K562 (cell line): ENCODE data around the gene TAF8. TPM values are rescaled to one million over a fixed set of nuclear protein-coding genes. Genes with fewer than 3 reads are reported as not detected.

ENCODE experiments used
- CBFB ChIP-seq: sonication (generic); formaldehyde crosslinking; IDR thresholded peaks from 2 replicates; pipeline ENCODE4 v1.4.0; 2020; ENCODE audit warnings: mild to moderate bottlenecking, missing genetic modification reagents
- ETV6 ChIP-seq, 3 experiments: fragments of 150-350 bp in 1 of 3; sonication (generic) in 1 of 3; formaldehyde crosslinking in 1 of 3; IDR thresholded peaks; 2 replicates each; pipeline versions ENCODE4 v1.6.1 to v1.8.0; 2014 to 2022; ENCODE audit warnings: borderline replicate concordance in 2 of 3, low read depth in 2 of 3, antibody characterized with exemption in 1 of 3, low read length in 1 of 3, mild to moderate bottlenecking in 1 of 3, missing genetic modification reagents in 1 of 3
- ILK ChIP-seq: fragments of 450-650 bp; IDR thresholded peaks from 2 replicates; pipeline ENCODE4 v1.6.1; 2016; ENCODE audit warnings: missing genetic modification characterization, low read depth, mild to moderate bottlenecking, missing compliant biosample characterization, moderate library complexity, borderline replicate concordance
- NBN ChIP-seq: fragments of 450-650 bp; IDR thresholded peaks from 2 replicates; pipeline ENCODE4 v1.6.1; 2016; ENCODE audit warnings: low read depth, mild to moderate bottlenecking
- NCOR1 ChIP-seq: fragments of 450-650 bp; IDR thresholded peaks from 2 replicates; pipeline ENCODE4 v1.6.1; 2016; ENCODE audit warnings: mild to moderate bottlenecking, moderate library complexity
- POLR2G ChIP-seq: fragments of 200-400 bp; formaldehyde crosslinking; IDR thresholded peaks from 2 replicates; pipeline ENCODE4 v1.6.1; 2017; ENCODE audit warnings: low read depth, mild to moderate bottlenecking, antibody characterized with exemption, low read length, moderate library complexity
- PURB ChIP-seq: sonication (generic); formaldehyde crosslinking; IDR thresholded peaks from 2 replicates; pipeline ENCODE4 v1.9.0; 2021; ENCODE audit warnings: low read depth, mild to moderate bottlenecking, missing genetic modification reagents
- RBM15 ChIP-seq: fragments of 200-400 bp; formaldehyde crosslinking; IDR thresholded peaks from 2 replicates; pipeline ENCODE4 v1.6.1; 2018; ENCODE audit warnings: mild to moderate bottlenecking, low read length, moderate library complexity; ENCODE audit not compliant: insufficient read depth
- RFX7 ChIP-seq: fragments of 250-450 bp; sonication (Bioruptor Pico); IDR thresholded peaks from 2 replicates; pipeline ENCODE4 v1.5.1; 2021; ENCODE audit warnings: mild to moderate bottlenecking
- SETDB1 ChIP-seq: IDR thresholded peaks from one replicate; pipeline ENCODE4 v1.6.1; 2012; ENCODE audit warnings: low read length, control low read depth, inconsistent platforms
- TEAD4 ChIP-seq, 2 experiments: sonication (generic) in 1 of 2; formaldehyde crosslinking in 1 of 2; IDR thresholded peaks; 2 replicates each; pipeline versions ENCODE4 v1.6.1 to v1.8.0; 2012 to 2022; ENCODE audit warnings: borderline replicate concordance in 1 of 2, inconsistent platforms in 1 of 2, low read length in 1 of 2, mild to moderate bottlenecking in 1 of 2, missing genetic modification reagents in 1 of 2
- ZNF449 ChIP-seq: fragments of 250-450 bp; sonication (Bioruptor Pico); IDR thresholded peaks from 2 replicates; pipeline ENCODE4 v1.8.0; 2022; ENCODE audit warnings: moderate library complexity, mild to moderate bottlenecking, inconsistent platforms
- polyA plus RNA-seq, 8 experiments: library from polyadenylated mRNA; depleted of rRNA in 4 of 8; stranded (reverse) in 5 of 8; unstranded in 3 of 8; fragments of >200 nt; fragmentation: Nextera tagmentation in 2 of 8; fragmentation: Illumina TruSeq in 1 of 8; extraction: Ambion mirVana in 2 of 8; extraction: Trizol in 1 of 8; gene quantifications; 2 replicates each; pipeline versions ENCODE4 v1.2.1 to v1.2.3, GENCODE V29; 2011 to 2014; ENCODE audit warnings: inconsistent platforms in 1 of 8, missing spikeins in 1 of 8
- total RNA-seq, 7 experiments: library from RNA; depleted of rRNA in 6 of 7; stranded (reverse); fragments of >200 nt in 6 of 7; fragmentation: Illumina TruSeq in 2 of 7; extraction: Trizol in 2 of 7; gene quantifications; 2 replicates each; pipeline versions ENCODE4 v1.2.1 to v1.2.3, GENCODE V29; 2011 to 2021; ENCODE audit warnings: low replicate concordance in 1 of 7
- TF ChIP-seq, protein P1 (sequence below): sonication (generic); formaldehyde crosslinking; IDR thresholded peaks from 2 replicates; pipeline ENCODE4 v1.8.0; 2022; ENCODE audit warnings: mild to moderate bottlenecking, missing genetic modification reagents
- TF ChIP-seq, protein P2 (sequence below): fragments of 250-450 bp; sonication (Bioruptor Pico); IDR thresholded peaks from 2 replicates; pipeline ENCODE4 v1.5.0; 2021; ENCODE audit warnings: mild to moderate bottlenecking, borderline replicate concordance
- TF ChIP-seq, protein P3 (sequence below): fragments of 250-450 bp; sonication (Bioruptor Pico); IDR thresholded peaks from 2 replicates; pipeline ENCODE4 v1.8.0; 2022; ENCODE audit warnings: inconsistent platforms, mild to moderate bottlenecking, moderate library complexity, borderline replicate concordance
- TF ChIP-seq, protein P4 (sequence below): fragments of 450-650 bp; formaldehyde crosslinking; IDR thresholded peaks from 2 replicates; pipeline ENCODE4 v1.4.0; 2020; ENCODE audit warnings: mild to moderate bottlenecking, moderate library complexity

The TAF8 gene
- total and polyA plus RNA-seq, 9 of the 15 experiments (the other 6 are each of a cell fraction or from before 2014, with no cell fraction given): 29.4 to 84.0 (median 52.6) TPM

DNA sequence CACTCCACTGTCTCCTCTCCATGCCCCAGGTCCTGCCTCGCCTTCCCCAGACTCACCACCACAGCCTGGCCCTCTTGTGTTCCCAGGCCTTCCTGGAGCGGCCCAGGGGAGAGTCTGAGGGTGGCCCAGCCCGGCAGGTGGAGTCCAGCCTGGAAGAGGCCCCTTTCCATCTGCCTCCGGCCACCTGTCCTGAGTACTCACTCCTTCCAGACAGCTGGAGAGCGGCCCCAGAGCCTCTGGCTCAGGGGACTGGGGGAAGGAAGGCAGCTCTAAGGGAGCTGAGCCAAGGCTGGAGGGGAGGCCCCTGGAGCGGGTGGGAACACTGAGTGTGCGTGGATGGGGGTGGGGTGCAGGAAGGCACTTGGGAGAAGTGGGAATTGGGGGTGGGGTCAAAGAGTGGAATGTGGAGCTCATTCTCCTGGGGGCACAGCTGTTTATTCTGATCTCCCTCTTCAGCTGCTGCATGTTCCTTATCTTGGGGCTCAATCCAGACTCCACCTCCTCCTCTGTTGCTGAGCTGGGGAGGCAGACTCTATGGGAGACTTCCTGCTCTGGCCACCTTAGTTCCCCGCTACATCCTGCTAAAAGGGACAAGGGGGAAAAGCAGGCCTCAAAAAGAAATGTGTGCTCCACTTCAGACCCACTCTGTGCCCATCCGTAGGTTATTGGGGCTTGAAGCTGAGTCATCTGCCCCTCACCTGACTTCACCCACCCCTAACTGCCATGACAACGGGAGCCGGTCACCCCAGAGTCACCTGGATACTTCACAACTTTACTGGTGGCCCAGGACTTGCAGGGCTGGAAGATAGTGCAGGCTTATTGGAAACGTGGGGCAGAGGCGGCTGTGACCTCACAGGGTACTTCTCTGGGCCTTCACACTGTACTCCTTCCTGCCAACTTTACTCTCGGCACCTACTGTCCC lies 19.5 kb upstream of the TAF8 start (continued):
- no peak for TF ChIP-seq ETV6 (IDR thresholded peaks at IDR 0.05; ENCODE audit: borderline replicate concordance in 1 of 2, low read depth in 2 of 2, low read length in 1 of 2)
- TF ChIP-seq ETV6 (CRISPR knock-in tag; IDR thresholded peaks at IDR 0.05; ENCODE audit: borderline replicate concordance): no peak
- peak; percentile 51 for TF ChIP-seq POLR2G
- no peak for TF ChIP-seq RBM15
- no peak for TF ChIP-seq SETDB1
- TF ChIP-seq ILK: no peak
- TF ChIP-seq, protein P1, sequence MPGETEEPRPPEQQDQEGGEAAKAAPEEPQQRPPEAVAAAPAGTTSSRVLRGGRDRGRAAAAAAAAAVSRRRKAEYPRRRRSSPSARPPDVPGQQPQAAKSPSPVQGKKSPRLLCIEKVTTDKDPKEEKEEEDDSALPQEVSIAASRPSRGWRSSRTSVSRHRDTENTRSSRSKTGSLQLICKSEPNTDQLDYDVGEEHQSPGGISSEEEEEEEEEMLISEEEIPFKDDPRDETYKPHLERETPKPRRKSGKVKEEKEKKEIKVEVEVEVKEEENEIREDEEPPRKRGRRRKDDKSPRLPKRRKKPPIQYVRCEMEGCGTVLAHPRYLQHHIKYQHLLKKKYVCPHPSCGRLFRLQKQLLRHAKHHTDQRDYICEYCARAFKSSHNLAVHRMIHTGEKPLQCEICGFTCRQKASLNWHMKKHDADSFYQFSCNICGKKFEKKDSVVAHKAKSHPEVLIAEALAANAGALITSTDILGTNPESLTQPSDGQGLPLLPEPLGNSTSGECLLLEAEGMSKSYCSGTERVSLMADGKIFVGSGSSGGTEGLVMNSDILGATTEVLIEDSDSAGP (CRISPR knock-in tag): no peak
- no peak; the same call in 1 of the 2 replicates for TF ChIP-seq NBN
- TF ChIP-seq NCOR1: peak; percentile 66
- TF ChIP-seq, protein P2, sequence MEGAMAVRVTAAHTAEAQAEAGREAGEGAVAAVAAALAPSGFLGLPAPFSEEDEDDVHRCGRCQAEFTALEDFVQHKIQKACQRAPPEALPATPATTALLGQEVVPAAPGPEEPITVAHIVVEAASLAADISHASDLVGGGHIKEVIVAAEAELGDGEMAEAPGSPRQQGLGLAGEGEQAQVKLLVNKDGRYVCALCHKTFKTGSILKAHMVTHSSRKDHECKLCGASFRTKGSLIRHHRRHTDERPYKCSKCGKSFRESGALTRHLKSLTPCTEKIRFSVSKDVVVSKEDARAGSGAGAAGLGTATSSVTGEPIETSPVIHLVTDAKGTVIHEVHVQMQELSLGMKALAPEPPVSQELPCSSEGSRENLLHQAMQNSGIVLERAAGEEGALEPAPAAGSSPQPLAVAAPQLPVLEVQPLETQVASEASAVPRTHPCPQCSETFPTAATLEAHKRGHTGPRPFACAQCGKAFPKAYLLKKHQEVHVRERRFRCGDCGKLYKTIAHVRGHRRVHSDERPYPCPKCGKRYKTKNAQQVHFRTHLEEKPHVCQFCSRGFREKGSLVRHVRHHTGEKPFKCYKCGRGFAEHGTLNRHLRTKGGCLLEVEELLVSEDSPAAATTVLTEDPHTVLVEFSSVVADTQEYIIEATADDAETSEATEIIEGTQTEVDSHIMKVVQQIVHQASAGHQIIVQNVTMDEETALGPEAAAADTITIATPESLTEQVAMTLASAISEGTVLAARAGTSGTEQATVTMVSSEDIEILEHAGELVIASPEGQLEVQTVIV: no peak
- no peak for TF ChIP-seq CBFB
- TF ChIP-seq TEAD4 (IDR thresholded peaks at IDR 0.05; ENCODE audit: low read length): peak; percentile 73
- TF ChIP-seq TEAD4 (CRISPR knock-in tag; IDR thresholded peaks at IDR 0.05; ENCODE audit: borderline replicate concordance): no peak
- TF ChIP-seq, protein P3, sequence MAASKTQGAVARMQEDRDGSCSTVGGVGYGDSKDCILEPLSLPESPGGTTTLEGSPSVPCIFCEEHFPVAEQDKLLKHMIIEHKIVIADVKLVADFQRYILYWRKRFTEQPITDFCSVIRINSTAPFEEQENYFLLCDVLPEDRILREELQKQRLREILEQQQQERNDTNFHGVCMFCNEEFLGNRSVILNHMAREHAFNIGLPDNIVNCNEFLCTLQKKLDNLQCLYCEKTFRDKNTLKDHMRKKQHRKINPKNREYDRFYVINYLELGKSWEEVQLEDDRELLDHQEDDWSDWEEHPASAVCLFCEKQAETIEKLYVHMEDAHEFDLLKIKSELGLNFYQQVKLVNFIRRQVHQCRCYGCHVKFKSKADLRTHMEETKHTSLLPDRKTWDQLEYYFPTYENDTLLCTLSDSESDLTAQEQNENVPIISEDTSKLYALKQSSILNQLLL (CRISPR knock-in tag): no peak
- no peak for TF ChIP-seq RFX7 (CRISPR knock-in tag)
- no peak for TF ChIP-seq PURB
- no peak for TF ChIP-seq ZNF449 (CRISPR knock-in tag)
- TF ChIP-seq, protein P4, sequence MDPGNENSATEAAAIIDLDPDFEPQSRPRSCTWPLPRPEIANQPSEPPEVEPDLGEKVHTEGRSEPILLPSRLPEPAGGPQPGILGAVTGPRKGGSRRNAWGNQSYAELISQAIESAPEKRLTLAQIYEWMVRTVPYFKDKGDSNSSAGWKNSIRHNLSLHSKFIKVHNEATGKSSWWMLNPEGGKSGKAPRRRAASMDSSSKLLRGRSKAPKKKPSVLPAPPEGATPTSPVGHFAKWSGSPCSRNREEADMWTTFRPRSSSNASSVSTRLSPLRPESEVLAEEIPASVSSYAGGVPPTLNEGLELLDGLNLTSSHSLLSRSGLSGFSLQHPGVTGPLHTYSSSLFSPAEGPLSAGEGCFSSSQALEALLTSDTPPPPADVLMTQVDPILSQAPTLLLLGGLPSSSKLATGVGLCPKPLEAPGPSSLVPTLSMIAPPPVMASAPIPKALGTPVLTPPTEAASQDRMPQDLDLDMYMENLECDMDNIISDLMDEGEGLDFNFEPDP: 0 out of 2 replicates have a peak, but pooled peaks have one; percentile 38
